ENCODE data around the gene LZTFL1.

LZTFL1 gene

GRCh38 chr3:45841757-45842491 lies at the start of gene LZTFL1:
TSS of gene LZTFL1 (minus strand) at chr3:45842119. CDS start at chr3:45841991, 128 bp downstream.
- DNase-seq (ENCODE audit: low read depth in 2 of 2): peak; percentile 67 to 71

GRCh38 chr3:45890405-45890804 lies 48.5 kb upstream of the LZTFL1 start:
- DNase-seq (ENCODE audit: low read depth in 2 of 2): no peak

- DNase-seq (ENCODE audit: low read depth in 2 of 2): no peak
Measured at GRCh38 chr3:45889337-45889736, 47.4 kb upstream of the LZTFL1 start.

GRCh38 chr3:45887759-45888511 lies 46.0 kb upstream of the LZTFL1 start:
- DNase-seq (ENCODE audit: low read depth in 2 of 2): no peak

- DNase-seq (ENCODE audit: low read depth in 2 of 2): no peak
Measured at GRCh38 chr3:45887285-45887684, 45.4 kb upstream of the LZTFL1 start.

GRCh38 chr3:45885979-45886705 lies 44.2 kb upstream of the LZTFL1 start, which contains the start of gene CCR9:
TSS of gene CCR9 (plus strand) at chr3:45886543. CDS start at chr3:45894934, 8,391 bp downstream.
- DNase-seq (ENCODE audit: low read depth in 2 of 2): no peak

GRCh38 chr3:45884368-45885201 lies 42.7 kb upstream of the LZTFL1 start:
- no peak for DNase-seq (ENCODE audit: low read depth in 2 of 2)

- DNase-seq (ENCODE audit: low read depth in 2 of 2): peak in 1 of 2 donors; percentile 7
Measured at GRCh38 chr3:45881078-45882022, 39.4 kb upstream of the LZTFL1 start.

- DNase-seq (ENCODE audit: low read depth in 2 of 2): no peak
Measured at GRCh38 chr3:45880725-45881077, 38.8 kb upstream of the LZTFL1 start.

GRCh38 chr3:45878124-45878523 lies 36.2 kb upstream of the LZTFL1 start:
- DNase-seq (ENCODE audit: low read depth in 2 of 2): no peak

- DNase-seq (ENCODE audit: low read depth in 2 of 2): no peak
Measured at GRCh38 chr3:45874677-45875346, 32.9 kb upstream of the LZTFL1 start.

GRCh38 chr3:45873638-45874037 lies 31.7 kb upstream of the LZTFL1 start:
- DNase-seq (ENCODE audit: low read depth in 2 of 2): no peak

GRCh38 chr3:45873036-45873435 lies 31.1 kb upstream of the LZTFL1 start:
- no peak for DNase-seq (ENCODE audit: low read depth in 2 of 2)

- DNase-seq (ENCODE audit: low read depth in 2 of 2): no peak
Measured at GRCh38 chr3:45872569-45872968, 30.6 kb upstream of the LZTFL1 start.

GRCh38 chr3:45871780-45872179 lies 29.9 kb upstream of the LZTFL1 start:
- DNase-seq (ENCODE audit: low read depth in 2 of 2): no peak

GRCh38 chr3:45870099-45870498 lies 28.2 kb upstream of the LZTFL1 start:
- DNase-seq (ENCODE audit: low read depth in 2 of 2): peak in 1 of 2 donors; percentile 41

- DNase-seq (ENCODE audit: low read depth in 2 of 2): no peak
Measured at GRCh38 chr3:45869638-45870037, 27.7 kb upstream of the LZTFL1 start.

GRCh38 chr3:45868650-45869049 lies 26.7 kb upstream of the LZTFL1 start:
- DNase-seq (ENCODE audit: low read depth in 2 of 2): no peak

GRCh38 chr3:45868213-45868612 lies 26.3 kb upstream of the LZTFL1 start:
- DNase-seq (ENCODE audit: low read depth in 2 of 2): no peak

- DNase-seq (ENCODE audit: low read depth in 2 of 2): no peak
Measured at GRCh38 chr3:45865563-45865962, 23.6 kb upstream of the LZTFL1 start.
